Measurements from ENCODE around the gene LRRC4C. TPM values are rescaled to one million over a fixed set of nuclear protein-coding genes. Genes with fewer than 3 reads are reported as not detected.

The LRRC4C gene
- total RNA-seq, 1 donor from 2014 or later: 0.41 TPM

GRCh38 chr11:40434926-40435325, 1024.5 kb downstream of the LRRC4C start:
- no peaks in the 10 kb centered on the region for H3K4me1 ChIP-seq
- intact Hi-C loops (cut with micrococcal nuclease): no loop called here
- DNase-seq: no peak
- no peaks in the 10 kb centered on the region for H3K27me3 ChIP-seq (ENCODE audit: low read depth)
- no peak for TF ChIP-seq CTCF (IDR thresholded peaks at IDR 0.05; ENCODE audit: borderline replicate concordance)
- H3K9me3 ChIP-seq (replicated peaks): no peaks in the 10 kb centered on the region
- no peaks in the 10 kb centered on the region for H3K36me3 ChIP-seq
- no peak overlapping the region for H3K4me3 ChIP-seq
- H3K27ac ChIP-seq (replicated peaks): no peak overlapping the region

GRCh38 chr11:40432358-40432757, 1027.1 kb downstream of the LRRC4C start:
- Histone ChIP-seq H3K27ac (replicated peaks) (no peak overlapping the region), H3K9me3 (replicated peaks) (no peaks in the 10 kb centered on the region), H3K4me1 (no peaks in the 10 kb centered on the region), H3K36me3 (no peaks in the 10 kb centered on the region), H3K27me3 (ENCODE audit: low read depth) (no peaks in the 10 kb centered on the region), H3K4me3 (no peak overlapping the region)
- DNase-seq: no peak
- intact Hi-C loops (cut with micrococcal nuclease): no loop called here
- no peak for TF ChIP-seq CTCF (IDR thresholded peaks at IDR 0.05; ENCODE audit: borderline replicate concordance)

- Histone ChIP-seq H3K36me3 (no peaks in the 10 kb centered on the region), H3K9me3 (replicated peaks) (no peaks in the 10 kb centered on the region), H3K4me1 (no peaks in the 10 kb centered on the region), H3K27ac (replicated peaks) (no peak overlapping the region), H3K27me3 (ENCODE audit: low read depth) (no peaks in the 10 kb centered on the region), H3K4me3 (no peak overlapping the region)
- intact Hi-C loops (cut with micrococcal nuclease): no loop called here
- TF ChIP-seq CTCF (IDR thresholded peaks at IDR 0.05; ENCODE audit: borderline replicate concordance): no peak
- no peak for DNase-seq
Observed at GRCh38 chr11:40425168-40425567, 1034.3 kb downstream of the LRRC4C start.

- intact Hi-C loops (cut with micrococcal nuclease): no loop called here
- Histone ChIP-seq H3K27ac (replicated peaks) (no peak overlapping the region), H3K27me3 (ENCODE audit: low read depth) (no peaks in the 10 kb centered on the region), H3K4me1 (no peaks in the 10 kb centered on the region), H3K9me3 (replicated peaks) (peaks cover 6% of the 10 kb centered on the region), H3K4me3 (no peak overlapping the region), H3K36me3 (no peaks in the 10 kb centered on the region)
- TF ChIP-seq CTCF (IDR thresholded peaks at IDR 0.05; ENCODE audit: borderline replicate concordance): no peak
- no peak for DNase-seq
Observed at GRCh38 chr11:40421208-40421981, 1038.1 kb downstream of the LRRC4C start.

GRCh38 chr11:40417627-40418026, 1041.8 kb downstream of the LRRC4C start:
- intact Hi-C loops (cut with micrococcal nuclease): no loop called here
- no peak for TF ChIP-seq CTCF (IDR thresholded peaks at IDR 0.05; ENCODE audit: borderline replicate concordance)

More at GRCh38 chr11:40417627-40418026, 1041.8 kb downstream of the LRRC4C start:
- no peaks in the 10 kb centered on the region for H3K4me1 ChIP-seq
- no peaks in the 10 kb centered on the region for H3K27me3 ChIP-seq (ENCODE audit: low read depth)
- no peak overlapping the region for H3K27ac ChIP-seq (replicated peaks)
- peaks cover 6% of the 10 kb centered on the region for H3K9me3 ChIP-seq (replicated peaks)
- no peaks in the 10 kb centered on the region for H3K36me3 ChIP-seq
- no peak for DNase-seq
- H3K4me3 ChIP-seq: no peak overlapping the region

Data from left ventricle myocardium inferior (tissue), 1 donor.